NK-92 treated with Interleukin-12 subunit alpha and Interleukin-12 subunit beta, amount 100 ng/mL, for 24 hours (cell line): ENCODE results near the gene HMCN1.
"Not testable (repeated sequence)": the region's sequence is repeated elsewhere in the genome, so short reads cannot be mapped to it uniquely, and the experiment has no call there.

Experiments
- DNase-seq: peaks from one replicate; lab custom pipeline; 2025; lab: John Stamatoyannopoulos, UW

The HMCN1 gene

DNA sequence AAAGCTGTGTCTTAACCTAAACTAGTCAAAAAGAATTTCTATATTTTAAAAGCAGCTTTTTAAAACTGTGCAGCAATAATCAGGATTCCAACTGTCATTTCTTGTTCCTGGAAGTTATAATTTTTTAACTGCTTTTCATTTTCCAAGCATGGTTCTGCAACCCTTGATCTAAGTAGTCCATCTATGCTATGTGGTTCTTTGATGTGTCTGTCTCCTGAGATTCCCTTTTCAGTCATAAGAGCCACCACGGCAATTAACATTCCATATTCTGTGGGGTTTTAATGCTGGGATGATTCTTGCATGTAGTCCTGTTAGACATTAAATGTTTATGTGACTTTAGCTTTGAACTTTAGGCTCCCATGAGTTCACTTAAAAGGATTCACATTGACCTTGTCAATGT, 420.5 kb downstream of the HMCN1 start:
- no peak for DNase-seq

DNA sequence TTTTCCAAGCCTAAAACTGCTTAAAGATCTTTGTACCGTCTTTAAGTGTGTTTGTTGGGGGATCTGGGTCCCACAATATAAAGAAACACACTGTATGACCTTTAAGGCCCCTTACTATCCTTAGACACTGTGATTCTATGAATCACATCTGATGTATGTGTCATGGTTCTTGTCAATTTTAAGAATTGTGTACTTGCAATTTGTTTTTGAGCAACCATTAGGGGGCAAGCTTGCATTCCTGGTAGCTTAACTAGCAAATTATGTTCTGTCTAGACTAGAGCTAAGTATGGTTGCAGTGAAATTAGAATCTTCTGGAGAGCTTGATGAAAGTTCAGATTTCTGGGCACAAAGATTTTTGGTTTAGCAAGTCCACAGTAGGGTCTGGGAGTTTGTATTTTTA, 421.4 kb downstream of the HMCN1 start:
- no peak for DNase-seq

DNA sequence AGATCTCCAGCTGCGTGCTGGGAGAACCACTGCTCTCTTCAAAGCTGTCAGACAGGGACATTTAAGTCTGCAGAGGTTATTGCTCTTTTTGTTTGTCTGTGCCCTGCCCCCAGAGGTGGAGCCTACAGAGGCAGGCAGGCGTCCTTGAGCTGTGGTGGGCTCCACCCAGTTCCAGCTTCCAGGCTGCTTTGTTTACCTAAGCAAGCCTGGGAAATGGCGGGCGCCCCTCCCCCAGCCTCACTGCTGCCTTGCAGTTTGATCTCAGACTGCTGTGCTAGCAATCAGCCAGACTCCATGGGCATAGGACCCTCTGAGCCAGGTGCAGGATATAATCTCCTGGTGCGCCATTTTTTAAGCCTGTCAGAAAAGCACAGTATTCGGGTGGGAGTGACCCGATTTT, 428.7 kb downstream of the HMCN1 start:
- not testable (repeated sequence) for DNase-seq

DNA sequence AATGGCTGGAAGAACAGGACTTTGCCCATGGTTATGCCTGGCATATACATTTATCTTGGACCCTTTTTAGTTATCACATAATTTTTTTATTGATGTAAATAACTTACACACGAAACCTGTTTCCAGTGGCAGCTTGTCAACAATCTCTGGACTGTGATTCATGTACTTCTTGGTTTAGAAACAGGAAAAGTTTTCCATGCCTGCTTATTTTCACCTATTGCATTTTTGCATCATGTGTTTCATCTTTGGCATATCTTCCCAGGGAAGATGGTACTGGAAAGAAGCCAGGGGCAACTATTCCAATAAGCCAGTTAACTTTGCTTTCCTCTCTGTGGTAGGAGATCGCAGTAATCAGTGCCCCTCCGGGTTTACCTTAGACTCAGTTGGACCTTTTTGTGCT, 430.6 kb downstream of the HMCN1 start:
- DNase-seq: no peak

DNA sequence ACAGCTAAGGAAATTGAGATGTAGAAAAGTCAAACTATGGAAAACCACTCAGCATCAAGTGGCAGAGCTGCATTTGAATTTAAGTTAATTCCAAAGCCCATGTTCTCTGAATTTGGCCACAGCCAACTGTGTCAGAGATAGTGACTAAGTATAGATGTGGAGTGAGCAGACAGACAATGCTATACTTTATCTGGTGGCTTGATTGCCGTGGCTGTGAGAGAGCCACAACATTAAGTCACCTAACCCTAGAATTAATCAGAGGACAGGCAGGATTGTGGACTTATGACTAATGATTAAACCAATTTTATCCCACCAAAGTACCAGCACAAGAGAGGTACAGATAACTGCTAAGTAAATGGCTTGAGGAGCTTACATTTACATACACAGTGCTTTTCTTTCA, 431.1 kb downstream of the HMCN1 start:
- DNase-seq: no peak

DNA sequence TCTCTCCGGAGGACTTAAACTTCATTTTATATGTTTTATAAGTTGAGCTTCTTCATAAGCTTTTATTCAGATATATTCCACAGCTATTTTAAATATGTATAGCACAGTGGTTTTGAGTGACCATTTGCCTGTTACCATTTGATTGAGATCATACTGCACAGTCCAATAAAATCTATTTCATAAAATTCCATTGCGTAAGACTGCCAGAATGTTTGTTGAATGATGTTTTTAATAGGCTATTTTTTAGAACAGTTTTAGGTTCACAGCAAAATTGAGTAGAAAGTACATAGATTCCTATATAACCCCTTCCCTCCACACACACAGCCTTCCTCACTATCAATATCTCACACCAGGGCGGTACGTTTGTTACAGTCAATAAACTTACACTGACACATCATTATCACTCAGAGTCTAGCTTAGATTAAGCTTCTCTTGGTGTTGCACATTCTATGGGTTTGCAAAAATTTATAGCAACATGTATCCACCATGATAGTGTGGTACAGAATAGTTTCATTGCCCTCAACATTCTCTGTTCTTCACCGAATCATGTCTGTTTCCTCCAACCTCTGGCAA, 433.0 kb downstream of the HMCN1 start:
- no peak for DNase-seq

DNA sequence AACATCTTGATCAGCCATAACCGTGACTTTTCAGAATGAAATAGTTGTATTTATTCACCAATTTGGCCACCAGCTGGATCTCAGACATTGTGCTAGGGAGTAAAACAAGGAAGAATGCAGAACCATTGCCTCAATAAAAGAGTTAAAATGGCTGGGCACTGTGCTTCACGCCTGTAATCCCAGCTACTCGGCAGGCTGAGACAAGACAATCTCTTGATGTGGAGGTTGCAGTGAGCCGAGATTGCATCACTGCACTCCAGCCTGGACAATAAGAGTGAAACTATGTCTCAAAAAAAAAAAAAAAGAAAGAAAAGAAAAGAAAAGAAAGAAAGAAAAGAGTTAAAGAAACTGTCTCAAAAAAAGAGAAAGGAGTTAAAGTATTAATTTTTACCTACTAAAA, 441.4 kb downstream of the HMCN1 start:
- DNase-seq: no peak

DNA sequence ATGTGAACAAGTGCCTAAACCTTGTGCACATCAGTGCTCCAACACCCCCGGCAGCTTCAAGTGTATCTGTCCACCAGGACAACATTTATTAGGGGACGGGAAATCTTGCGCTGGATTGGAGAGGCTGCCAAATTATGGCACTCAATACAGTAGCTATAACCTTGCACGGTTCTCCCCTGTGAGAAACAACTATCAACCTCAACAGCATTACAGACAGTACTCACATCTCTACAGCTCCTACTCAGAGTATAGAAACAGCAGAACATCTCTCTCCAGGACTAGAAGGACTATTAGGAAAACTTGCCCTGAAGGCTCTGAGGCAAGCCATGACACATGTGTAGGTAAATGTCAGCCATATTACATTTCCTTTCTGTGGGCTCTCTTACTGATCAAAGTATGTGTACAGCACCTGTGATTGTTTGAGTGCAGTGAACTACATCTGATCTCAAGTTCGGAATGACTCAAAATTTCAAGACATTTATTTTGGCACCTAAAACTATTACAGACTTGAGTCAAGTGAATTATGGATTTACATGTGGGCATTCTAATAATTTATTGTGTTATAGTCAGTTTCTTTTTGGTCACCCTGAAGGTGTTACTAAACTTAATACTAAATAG, 444.3 kb downstream of the HMCN1 start:
- DNase-seq: no peak

DNA sequence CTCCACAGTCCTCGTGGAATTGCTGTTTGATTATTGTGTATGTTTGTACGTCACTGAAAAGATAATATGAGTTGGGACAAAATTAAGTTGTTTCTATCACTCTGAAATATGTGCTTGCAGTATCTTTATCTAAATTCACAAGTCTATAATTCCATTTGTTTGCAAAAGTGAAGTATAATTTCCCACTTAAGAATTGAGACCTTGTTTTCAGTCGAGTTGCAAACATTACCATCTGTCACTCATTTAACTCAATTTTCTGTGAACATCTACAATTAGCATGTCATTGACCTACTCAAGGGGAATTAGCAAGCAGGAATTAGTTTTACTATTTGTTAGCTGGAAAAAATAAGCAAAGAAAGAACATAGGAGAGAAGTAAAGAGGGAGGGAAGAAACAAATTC, 445.0 kb downstream of the HMCN1 start:
- no peak for DNase-seq

DNA sequence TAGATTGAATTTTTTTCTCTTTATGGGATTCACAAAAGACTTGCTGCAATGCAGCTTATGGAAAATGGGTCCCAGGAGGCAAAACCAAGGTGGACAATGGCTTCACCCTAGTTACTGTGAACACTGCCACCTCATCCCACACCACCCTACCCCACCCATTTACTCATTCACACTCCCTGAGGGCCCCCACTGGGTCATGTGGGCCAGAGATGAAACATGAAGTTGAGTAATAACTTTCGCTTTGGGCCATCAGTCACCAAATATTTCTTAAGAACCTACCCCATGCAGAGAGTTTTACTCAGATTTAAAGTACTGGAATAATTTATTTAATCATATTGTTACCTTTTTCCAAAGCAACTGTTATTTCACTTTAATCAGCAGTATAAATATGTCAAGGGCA, 449.0 kb downstream of the HMCN1 start:
- DNase-seq: peak; percentile 13

DNA sequence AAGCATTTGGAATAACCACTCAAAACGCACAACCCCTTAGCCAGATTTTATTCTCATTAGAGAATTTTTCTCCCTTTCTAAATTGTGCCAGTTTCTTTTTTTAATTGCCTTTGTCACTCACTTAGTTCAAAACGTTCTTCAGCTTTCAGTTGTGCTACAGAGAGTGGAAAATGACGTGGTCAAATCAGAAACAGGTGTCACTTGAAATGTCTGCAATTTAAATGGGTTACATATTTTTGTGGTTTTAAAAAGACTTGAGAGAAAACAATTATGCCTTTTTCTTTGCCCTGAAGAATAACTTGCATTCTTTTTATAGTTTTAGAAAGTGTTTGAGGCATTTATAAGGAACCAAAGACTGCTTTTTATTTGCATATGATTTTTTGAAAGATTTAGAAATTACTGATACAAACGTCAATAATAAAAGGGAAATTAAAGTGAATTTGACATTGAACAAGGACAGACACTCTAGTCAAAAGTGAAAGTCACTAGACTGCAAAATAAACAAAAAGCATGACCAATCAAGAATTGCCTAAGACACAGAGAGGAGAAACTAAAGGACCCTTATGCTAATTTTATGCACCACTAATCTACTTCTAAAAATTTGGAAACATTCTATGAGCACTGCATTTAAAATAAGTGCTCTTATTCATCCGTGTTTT, 449.9 kb downstream of the HMCN1 start:
- no peak for DNase-seq

DNA sequence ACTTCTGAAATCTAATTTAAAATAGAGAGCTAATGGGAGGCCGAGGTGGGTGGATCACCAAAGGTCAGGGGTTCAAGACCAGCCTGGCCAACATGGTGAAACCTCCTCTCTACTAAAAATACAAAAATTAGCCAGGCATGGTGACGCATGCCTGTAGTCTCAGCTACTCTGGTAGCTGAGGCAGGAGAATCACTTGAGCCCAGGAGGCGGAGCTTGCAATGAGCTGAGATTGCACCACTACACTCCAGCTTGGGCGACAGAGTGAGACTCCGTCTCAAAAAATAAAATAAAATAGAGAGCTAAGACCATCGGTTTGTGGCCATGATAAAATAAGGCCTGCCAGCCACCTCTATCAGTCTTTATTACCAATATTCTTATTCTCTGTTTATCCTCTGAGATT, 452.1 kb downstream of the HMCN1 start:
- DNase-seq: not testable (repeated sequence)

DNA sequence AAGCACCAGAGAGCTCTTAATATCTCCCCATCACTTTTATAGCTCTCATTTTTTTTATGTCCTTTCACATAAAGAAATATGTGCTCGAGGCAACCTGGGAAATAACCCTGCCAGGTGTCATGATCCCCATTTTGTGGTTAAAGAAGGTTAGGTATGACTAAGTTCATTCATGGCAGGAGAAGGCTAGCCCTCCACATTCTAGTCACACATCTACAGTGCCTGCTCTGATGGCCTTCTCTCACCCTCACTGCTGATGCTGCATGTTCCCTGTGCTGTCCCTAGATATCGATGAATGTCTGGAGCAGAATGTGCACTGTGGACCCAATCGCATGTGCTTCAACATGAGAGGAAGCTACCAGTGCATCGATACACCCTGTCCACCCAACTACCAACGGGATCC, 453.4 kb downstream of the HMCN1 start:
- no peak for DNase-seq

DNA sequence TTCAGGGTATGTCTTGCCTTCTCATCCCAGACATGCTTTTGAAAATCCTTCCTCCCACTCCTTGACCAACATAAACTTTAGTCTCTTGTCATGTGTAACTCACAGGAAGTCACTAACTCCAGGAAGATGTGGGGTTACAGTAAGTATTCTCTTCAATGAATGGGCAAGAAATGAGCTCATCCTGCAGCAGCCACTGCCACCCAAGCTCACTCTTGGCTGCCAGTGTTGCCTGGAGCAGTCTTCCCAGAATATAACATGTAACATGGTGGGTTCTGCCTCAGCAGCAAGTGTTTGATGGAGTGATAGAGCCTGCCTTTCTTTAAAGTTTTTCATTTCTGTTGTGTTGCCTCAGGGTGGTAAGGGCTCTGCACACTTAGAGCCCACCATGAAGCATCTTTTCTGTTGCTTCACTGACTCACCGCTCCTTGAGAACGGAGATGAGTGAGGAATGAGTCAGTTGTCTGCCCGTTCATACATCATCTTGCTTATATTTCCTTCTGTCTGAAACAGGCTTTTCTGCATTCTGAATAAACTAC, 453.9 kb downstream of the HMCN1 start:
- DNase-seq: no peak

DNA sequence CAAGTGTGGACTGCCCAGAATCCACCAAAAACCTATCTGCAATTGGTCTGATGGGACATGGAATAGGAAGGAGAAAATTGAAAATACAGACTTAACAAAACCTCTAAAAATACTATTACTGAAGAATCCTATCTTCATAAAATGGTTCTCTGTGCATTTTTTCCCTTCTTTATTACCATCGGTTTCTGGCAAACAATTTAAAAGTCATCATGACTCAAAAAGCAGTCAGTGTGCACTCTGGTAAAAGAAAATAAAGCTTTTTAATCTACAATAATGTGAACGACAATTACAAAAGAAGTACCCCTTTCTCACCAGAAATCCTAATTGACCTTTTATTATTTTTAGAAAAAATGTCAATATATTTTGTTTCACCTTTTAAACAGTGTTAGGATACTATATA, 454.5 kb downstream of the HMCN1 start:
- DNase-seq: no peak

DNA sequence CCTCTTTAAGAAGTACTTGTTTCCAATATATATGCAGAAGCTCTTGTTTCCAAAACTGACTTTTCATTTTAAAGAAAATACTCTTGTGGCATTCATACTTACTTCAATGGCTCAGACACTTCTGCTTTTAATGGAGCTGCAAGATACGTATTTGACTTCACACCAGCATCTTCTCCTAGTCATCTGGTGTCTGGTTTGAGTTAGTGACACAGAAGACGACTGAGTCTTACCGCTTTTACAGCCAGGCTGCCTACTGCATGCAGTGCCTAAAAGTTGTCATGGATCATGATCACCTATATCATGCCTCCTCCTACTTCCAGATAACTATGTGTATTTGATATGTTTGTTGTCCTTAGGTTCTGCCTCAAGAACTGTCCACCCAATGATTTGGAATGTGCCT, 455.0 kb downstream of the HMCN1 start:
- DNase-seq: no peak

DNA sequence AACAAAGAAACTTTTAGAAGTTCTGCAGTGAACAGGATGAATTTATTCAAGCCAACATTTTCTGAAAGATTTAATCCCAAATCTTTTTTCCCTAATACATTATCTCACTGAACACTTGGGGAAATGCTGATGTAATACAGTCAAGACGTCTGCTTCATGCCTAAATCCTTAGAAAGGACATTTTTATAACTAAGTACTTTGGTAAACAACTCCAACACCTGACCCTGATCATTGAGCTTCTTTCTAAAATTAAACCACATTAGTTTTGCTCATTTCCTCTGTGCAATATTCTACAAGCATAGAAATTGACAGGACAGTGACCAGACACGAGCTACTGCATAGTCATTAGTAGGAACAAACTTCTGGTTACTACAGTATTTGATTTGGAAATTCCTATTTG, 457.3 kb downstream of the HMCN1 start:
- DNase-seq: no peak

DNA sequence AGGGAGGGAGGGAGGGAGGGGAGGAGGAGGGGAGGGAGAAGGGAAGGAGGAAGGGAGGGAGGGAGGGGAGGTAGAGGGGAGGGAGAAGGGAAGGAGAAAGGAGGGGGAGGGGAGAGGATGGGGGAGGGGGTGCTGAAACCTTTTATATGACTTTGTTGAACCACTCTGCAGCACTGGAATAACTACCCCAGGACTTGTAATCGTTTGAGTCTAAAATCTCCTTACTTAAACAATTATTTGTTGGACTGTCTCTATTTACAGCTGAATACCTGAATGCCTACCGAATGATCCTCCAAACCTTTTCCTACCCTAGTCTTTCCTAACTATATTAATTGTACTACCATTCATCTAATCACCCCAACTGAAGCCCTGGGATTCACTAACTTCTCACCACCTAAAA, 459.0 kb downstream of the HMCN1 start:
- DNase-seq: no peak

DNA sequence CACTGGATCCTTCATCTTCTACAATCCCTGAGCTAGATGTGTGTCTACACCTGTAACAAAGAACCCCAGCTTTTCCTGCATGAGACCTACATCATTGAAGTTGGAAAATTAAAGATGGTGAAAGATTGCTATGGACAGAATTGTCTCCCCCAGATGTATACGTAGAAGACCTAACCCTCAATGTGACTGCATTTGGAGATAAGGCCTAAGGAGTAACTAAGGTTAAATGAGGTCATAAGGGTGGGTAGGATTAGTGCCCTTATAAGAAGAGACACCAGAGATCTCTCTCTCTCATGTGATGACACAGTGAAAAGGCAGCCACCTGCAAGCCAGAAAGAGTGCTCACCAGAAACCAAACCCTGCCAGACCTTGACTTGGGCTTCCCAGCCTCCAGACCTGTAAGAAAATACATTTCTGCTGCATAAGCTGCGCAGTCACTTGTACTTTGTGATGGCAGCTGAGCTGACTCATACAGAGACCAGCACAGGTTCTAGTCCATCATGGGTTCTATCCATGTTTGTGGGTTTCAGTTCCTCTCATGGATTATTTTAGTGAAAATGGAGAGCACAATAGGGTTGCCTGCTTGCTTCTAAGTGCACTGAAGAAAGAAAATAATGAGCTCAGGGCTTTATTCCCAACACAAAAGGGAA, 460.0 kb downstream of the HMCN1 start:
- no peak for DNase-seq

DNA sequence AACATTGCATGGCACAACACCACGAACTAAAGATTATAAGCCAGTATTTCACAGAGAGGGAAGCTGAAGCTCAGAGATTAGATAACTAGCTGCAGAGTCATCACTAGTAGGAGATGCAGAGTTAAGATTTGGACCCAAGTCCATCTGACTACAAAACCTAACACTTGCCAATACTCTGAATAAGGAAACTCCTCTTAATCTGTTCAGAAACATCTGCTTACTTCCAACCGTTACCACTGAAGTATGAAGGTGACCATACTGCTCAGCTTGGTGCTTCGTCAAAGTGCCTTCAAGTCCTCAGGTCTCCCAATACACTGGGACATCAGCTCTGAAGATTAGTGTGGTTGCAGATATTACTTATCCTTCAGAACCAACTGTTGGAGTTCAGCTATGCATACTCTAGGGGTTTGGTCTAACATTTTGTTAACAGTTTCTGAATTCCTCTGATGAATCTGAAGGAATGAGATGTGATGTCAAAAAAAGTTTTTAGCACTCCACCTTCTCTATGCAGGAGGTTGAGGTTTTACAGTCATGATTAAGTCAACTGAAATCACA, 461.3 kb downstream of the HMCN1 start:
- no peak for DNase-seq

DNA sequence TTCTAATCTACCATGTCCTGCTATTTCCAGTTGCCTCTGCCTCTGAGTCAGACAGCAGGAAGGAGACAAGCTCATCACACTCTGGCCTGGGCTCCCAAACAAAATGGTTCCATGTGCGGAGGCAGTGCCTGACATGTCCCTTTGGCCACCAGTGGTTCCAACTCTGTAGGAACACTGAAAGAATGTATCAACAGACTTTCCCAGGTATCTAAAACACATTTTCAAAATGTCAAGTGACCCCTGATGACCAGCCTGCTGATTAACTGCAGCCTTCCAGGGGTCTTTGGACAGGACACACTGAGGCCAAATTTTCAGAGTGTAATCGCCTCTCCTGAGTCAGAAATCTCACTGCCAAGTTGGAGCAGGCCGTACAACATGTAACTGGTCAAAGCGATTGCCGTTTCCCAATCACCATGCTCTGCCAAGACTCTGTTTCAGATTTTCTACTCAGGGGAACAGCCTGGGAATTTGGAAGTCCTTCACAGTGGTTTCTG, 468.1 kb downstream of the HMCN1 start:
- DNase-seq: no peak

DNA sequence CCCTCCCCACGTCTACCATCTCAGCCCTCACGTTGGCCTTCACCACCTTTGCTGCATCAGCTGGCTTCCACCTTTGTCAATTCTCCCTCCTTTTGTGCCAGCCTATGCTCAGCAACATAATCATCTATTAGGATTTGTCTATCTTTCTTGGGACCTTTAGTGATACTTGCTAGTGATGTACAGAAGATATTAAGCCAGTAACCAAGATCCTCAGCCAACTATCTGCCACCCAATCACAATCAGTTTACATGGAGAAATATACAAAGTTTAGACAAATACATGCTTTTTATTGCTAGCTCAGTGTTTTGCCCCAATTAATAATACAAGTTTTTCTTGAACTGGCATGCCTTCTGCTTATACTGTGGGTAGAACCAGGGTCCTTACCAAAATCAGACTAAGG, 468.6 kb downstream of the HMCN1 start:
- no peak for DNase-seq
